ENCODE measurements around the gene UBTF.

DNA sequence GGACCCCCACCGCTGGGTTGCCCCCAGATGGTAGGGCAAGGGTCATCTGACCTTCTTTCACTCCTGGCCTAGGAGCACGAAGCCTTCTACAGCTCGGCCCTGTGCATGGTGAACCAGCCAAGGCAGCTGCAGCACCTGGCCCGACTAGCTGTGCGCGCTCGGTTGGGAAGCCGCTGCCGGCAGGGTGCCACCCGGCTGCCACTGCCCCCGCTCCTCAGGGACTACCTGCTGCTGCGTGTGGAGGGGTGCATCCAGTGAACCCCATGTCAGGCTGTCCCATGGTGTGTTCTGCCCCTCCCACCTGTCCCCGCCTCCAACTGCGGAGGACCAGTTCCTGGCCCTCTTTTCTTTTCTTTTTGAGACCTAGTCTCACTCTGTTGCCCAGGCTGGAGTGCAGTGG is 41.3 kb downstream of the UBTF start:
- TF ChIP-seq, protein P1, sequence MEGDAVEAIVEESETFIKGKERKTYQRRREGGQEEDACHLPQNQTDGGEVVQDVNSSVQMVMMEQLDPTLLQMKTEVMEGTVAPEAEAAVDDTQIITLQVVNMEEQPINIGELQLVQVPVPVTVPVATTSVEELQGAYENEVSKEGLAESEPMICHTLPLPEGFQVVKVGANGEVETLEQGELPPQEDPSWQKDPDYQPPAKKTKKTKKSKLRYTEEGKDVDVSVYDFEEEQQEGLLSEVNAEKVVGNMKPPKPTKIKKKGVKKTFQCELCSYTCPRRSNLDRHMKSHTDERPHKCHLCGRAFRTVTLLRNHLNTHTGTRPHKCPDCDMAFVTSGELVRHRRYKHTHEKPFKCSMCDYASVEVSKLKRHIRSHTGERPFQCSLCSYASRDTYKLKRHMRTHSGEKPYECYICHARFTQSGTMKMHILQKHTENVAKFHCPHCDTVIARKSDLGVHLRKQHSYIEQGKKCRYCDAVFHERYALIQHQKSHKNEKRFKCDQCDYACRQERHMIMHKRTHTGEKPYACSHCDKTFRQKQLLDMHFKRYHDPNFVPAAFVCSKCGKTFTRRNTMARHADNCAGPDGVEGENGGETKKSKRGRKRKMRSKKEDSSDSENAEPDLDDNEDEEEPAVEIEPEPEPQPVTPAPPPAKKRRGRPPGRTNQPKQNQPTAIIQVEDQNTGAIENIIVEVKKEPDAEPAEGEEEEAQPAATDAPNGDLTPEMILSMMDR (IDR thresholded peaks at IDR 0.05): no peak
- TF ChIP-seq EZH2phosphoT487 (IDR thresholded peaks at IDR 0.05): no peak
- no peak for TF ChIP-seq EZH2 (IDR thresholded peaks at IDR 0.05)

Measured in neural progenitor cell (in vitro differentiated cells).